ENCODE data around the gene KLK6.
"Not testable (repeated sequence)": the region's sequence is repeated elsewhere in the genome, so short reads cannot be mapped to it uniquely, and the experiment has no call there.

KLK6 gene

GRCh38 chr19:50983625-50984292 is 14.4 kb upstream of the KLK6 start, which contains the start of gene KLK7:
KLK7 (minus strand) TSS chr19:50983917; CDS start chr19:50982399, 1,518 bp downstream.
- DNase-seq (ENCODE audit: insufficient read length) (no peak), FAIRE-seq (no peak)

GRCh38 chr19:50982186-50982585 is 12.8 kb upstream of the KLK6 start:
- TF ChIP-seq TAF1 (IDR thresholded peaks at IDR 0.05; ENCODE audit: borderline replicate concordance, low read depth, low read length): no peak
- no peak for TF ChIP-seq POLR2AphosphoS5 (IDR thresholded peaks at IDR 0.05; ENCODE audit: low read depth, low read length)
- FAIRE-seq: no peak

More at GRCh38 chr19:50983625-50984292, 14.4 kb upstream of the KLK6 start, which contains the start of gene KLK7:
- no peak for TF ChIP-seq POLR2A (IDR thresholded peaks at IDR 0.05; ENCODE audit: low read depth, low read length)
- TF ChIP-seq POLR2AphosphoS5 (IDR thresholded peaks at IDR 0.05; ENCODE audit: low read depth, low read length): no peak
- no peak for TF ChIP-seq TAF1 (IDR thresholded peaks at IDR 0.05; ENCODE audit: borderline replicate concordance, low read depth, low read length)

GRCh38 chr19:50981587-50982146 is 12.3 kb upstream of the KLK6 start:
- FAIRE-seq: no peak
- TF ChIP-seq POLR2A (IDR thresholded peaks at IDR 0.05; ENCODE audit: low read depth, low read length) (no peak), TAF1 (IDR thresholded peaks at IDR 0.05; ENCODE audit: borderline replicate concordance, low read depth, low read length) (no peak)

More at GRCh38 chr19:50982186-50982585, 12.8 kb upstream of the KLK6 start:
- DNase-seq (ENCODE audit: insufficient read length): no peak

GRCh38 chr19:50980208-50980607 is 10.8 kb upstream of the KLK6 start:
- DNase-seq (ENCODE audit: insufficient read length) (no peak), FAIRE-seq (no peak)
- TF ChIP-seq POLR2AphosphoS5 (IDR thresholded peaks at IDR 0.05; ENCODE audit: low read depth, low read length) (no peak), POLR2A (IDR thresholded peaks at IDR 0.05; ENCODE audit: low read depth, low read length) (no peak), TAF1 (IDR thresholded peaks at IDR 0.05; ENCODE audit: borderline replicate concordance, low read depth, low read length) (no peak)

More at GRCh38 chr19:50981587-50982146, 12.3 kb upstream of the KLK6 start:
- no peak for DNase-seq (ENCODE audit: insufficient read length)

GRCh38 chr19:50979758-50980157 is 10.4 kb upstream of the KLK6 start:
- FAIRE-seq (no peak), DNase-seq (ENCODE audit: insufficient read length) (no peak)
- no peak for TF ChIP-seq TAF1 (IDR thresholded peaks at IDR 0.05; ENCODE audit: borderline replicate concordance, low read depth, low read length)
- no peak for TF ChIP-seq POLR2A (IDR thresholded peaks at IDR 0.05; ENCODE audit: low read depth, low read length)
- no peak for TF ChIP-seq POLR2AphosphoS5 (IDR thresholded peaks at IDR 0.05; ENCODE audit: low read depth, low read length)

- FAIRE-seq (no peak), DNase-seq (ENCODE audit: insufficient read length) (no peak)
- no peak for TF ChIP-seq TAF1 (IDR thresholded peaks at IDR 0.05; ENCODE audit: borderline replicate concordance, low read depth, low read length)
Observed at GRCh38 chr19:50978772-50979390, 9.5 kb upstream of the KLK6 start.

GRCh38 chr19:50977626-50978025 is 8.2 kb upstream of the KLK6 start:
- DNase-seq (ENCODE audit: insufficient read length) (no peak), FAIRE-seq (no peak)
- TF ChIP-seq TAF1 (IDR thresholded peaks at IDR 0.05; ENCODE audit: borderline replicate concordance, low read depth, low read length): no peak
- TF ChIP-seq POLR2A (IDR thresholded peaks at IDR 0.05; ENCODE audit: low read depth, low read length): no peak
- TF ChIP-seq POLR2AphosphoS5 (IDR thresholded peaks at IDR 0.05; ENCODE audit: low read depth, low read length): no peak

GRCh38 chr19:50975766-50976165 is 6.4 kb upstream of the KLK6 start:
- no peak for DNase-seq (ENCODE audit: insufficient read length)
- TF ChIP-seq POLR2A (IDR thresholded peaks at IDR 0.05; ENCODE audit: low read depth, low read length): no peak
- no peak for TF ChIP-seq POLR2AphosphoS5 (IDR thresholded peaks at IDR 0.05; ENCODE audit: low read depth, low read length)
- no peak for TF ChIP-seq TAF1 (IDR thresholded peaks at IDR 0.05; ENCODE audit: borderline replicate concordance, low read depth, low read length)
- FAIRE-seq: no peak

GRCh38 chr19:50974702-50975556 is 5.5 kb upstream of the KLK6 start:
- no peak for DNase-seq (ENCODE audit: insufficient read length)
- TF ChIP-seq TAF1 (IDR thresholded peaks at IDR 0.05; ENCODE audit: borderline replicate concordance, low read depth, low read length): no peak
- TF ChIP-seq POLR2AphosphoS5 (IDR thresholded peaks at IDR 0.05; ENCODE audit: low read depth, low read length): no peak
- no peak for TF ChIP-seq POLR2A (IDR thresholded peaks at IDR 0.05; ENCODE audit: low read depth, low read length)
- FAIRE-seq: no peak

- no peak for DNase-seq (ENCODE audit: insufficient read length)
- FAIRE-seq: no peak
- TF ChIP-seq POLR2A (IDR thresholded peaks at IDR 0.05; ENCODE audit: low read depth, low read length) (no peak), TAF1 (IDR thresholded peaks at IDR 0.05; ENCODE audit: borderline replicate concordance, low read depth, low read length) (no peak)
Observed at GRCh38 chr19:50972795-50973376, 3.5 kb upstream of the KLK6 start.

GRCh38 chr19:50969810-50970209 is 419 bp upstream of the KLK6 start:
- not testable (repeated sequence) for FAIRE-seq; DNase-seq (ENCODE audit: insufficient read length)

All from GM12892 (cell line).